Measurements from ENCODE around the gene KLB.
"Not testable (repeated sequence)": the region's sequence is repeated elsewhere in the genome, so short reads cannot be mapped to it uniquely, and the experiment has no call there.

Gene KLB

GRCh38 chr4:39442998-39443397 is 36.3 kb downstream of the KLB start:
- DNase-seq, result no peak
- TF ChIP-seq GATA1 (IDR thresholded peaks at IDR 0.05; ENCODE audit: low read depth, low read length) (no peak), POLR2A (IDR thresholded peaks at IDR 0.05; ENCODE audit: low read length) (no peak)

DNA sequence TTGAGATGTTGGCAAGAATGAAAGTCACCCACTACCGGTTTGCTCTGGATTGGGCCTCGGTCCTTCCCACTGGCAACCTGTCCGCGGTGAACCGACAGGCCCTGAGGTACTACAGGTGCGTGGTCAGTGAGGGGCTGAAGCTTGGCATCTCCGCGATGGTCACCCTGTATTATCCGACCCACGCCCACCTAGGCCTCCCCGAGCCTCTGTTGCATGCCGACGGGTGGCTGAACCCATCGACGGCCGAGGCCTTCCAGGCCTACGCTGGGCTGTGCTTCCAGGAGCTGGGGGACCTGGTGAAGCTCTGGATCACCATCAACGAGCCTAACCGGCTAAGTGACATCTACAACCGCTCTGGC is 39.7 kb downstream of the KLB start:
- DNase-seq, result no peak
- no peak for TF ChIP-seq POLR2A (IDR thresholded peaks at IDR 0.05; ENCODE audit: low read length)
- TF ChIP-seq GATA1 (IDR thresholded peaks at IDR 0.05; ENCODE audit: low read depth, low read length), result no peak

DNA sequence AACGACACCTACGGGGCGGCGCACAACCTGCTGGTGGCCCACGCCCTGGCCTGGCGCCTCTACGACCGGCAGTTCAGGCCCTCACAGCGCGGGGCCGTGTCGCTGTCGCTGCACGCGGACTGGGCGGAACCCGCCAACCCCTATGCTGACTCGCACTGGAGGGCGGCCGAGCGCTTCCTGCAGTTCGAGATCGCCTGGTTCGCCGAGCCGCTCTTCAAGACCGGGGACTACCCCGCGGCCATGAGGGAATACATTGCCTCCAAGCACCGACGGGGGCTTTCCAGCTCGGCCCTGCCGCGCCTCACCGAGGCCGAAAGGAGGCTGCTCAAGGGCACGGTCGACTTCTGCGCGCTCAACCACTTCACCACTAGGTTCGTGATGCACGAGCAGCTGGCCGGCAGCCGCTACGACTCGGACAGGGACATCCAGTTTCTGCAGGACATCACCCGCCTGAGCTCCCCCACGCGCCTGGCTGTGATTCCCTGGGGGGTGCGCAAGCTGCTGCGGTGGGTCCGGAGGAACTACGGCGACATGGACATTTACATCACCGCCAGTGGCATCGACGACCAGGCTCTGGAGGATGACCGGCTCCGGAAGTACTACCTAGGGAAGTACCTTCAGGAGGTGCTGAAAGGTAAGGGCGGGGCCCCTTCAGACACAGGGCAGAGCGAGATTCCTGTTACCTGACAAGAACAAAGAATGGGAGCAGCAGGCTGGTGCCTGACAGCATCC is 40.3 kb downstream of the KLB start:
- peak; percentile 59 to 66 for DNase-seq
- peak; percentile 12 for TF ChIP-seq POLR2A (IDR thresholded peaks at IDR 0.05; ENCODE audit: low read length)
- no peak for TF ChIP-seq GATA1 (IDR thresholded peaks at IDR 0.05; ENCODE audit: low read depth, low read length)

DNA sequence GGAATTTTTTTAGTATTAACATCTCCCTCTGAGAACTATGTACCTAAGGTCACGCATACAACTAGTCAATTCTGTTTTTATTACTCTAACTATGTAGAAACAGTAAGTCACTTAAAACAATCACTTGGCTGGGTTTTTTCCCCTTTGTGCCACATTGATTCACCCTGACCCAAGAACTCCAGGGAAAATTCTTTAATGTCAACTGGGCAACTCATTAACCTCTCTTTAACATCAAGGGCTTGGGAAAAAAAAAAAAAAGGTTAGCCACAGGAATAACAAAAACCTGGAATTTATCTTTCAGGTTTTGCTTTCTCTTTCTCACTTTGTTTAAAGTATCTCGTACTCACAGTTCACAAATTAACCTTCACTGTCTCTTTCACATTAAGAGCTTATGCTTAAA is 43.9 kb downstream of the KLB start:
- TF ChIP-seq GATA1 (IDR thresholded peaks at IDR 0.05; ENCODE audit: low read depth, low read length) (no peak), POLR2A (IDR thresholded peaks at IDR 0.05; ENCODE audit: low read length) (no peak)
- DNase-seq, result no peak

DNA sequence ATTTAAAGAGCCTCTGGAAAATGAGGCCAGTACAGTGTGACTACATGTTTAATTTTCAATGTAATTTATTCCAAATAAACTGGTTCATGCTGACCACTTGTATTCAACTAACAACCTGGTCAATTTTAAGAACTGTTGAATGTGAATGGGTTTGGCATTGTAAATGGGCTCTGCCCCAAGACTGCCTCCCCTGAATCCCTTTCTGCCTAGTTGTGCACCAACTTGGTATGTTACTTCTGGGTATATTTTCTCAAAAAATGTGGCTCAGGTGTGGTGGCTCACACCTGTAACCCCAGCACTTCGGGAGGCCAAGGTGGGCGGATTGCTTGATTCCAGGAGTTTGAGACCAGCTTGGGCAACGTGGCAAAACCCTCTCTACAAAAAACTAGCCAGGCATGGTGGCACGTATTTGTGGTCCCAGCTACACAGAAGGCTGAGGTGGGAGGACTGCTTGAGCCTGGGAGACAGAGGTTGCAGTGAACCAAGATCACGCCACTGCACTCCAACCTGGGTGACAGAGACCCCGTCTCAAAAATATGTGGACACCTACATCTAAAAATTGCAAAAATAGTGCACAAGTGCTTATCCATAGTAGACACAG is 44.8 kb downstream of the KLB start:
- no peak for TF ChIP-seq POLR2A (IDR thresholded peaks at IDR 0.05; ENCODE audit: low read length)
- TF ChIP-seq GATA1 (IDR thresholded peaks at IDR 0.05; ENCODE audit: low read depth, low read length), result no peak
- DNase-seq, result no peak

GRCh38 chr4:39452153-39452859 is 45.6 kb downstream of the KLB start:
- no peak for TF ChIP-seq GATA1 (IDR thresholded peaks at IDR 0.05; ENCODE audit: low read depth, low read length)
- no peak for TF ChIP-seq POLR2A (IDR thresholded peaks at IDR 0.05; ENCODE audit: low read length)
- DNase-seq, result no peak

DNA sequence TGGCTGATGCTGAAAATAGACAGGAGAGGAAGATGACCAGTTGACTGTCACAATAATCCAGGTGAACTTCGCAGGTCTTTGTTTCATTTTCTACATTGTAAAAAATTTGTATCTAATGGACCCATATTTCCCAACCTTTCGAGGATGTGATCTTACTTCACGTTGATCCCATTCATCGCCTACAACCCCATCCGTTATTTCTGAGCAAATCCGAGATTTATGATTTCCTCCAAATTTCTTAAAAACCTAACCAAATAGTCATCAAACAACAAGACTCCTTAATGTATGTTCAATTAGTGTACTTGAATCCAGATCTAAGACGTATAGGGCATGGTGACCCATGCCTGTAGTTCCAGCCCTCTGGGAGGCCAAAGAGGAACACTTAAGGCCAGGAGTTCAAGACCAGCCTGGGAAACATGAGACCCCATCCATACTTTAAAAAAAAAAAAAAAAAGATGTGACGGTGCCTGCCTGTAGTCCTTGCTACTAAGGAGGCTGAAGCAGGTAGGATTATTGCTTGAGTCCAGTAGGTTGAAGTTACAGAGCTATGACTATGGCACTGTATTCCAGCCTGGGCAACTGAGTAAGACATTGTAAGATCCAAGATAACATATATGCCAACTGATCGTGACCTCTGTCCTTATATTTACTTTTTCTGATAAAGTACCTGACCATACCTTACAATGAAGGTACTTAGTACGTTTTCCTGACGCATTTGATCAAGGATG is 46.3 kb downstream of the KLB start:
- TF ChIP-seq POLR2A (IDR thresholded peaks at IDR 0.05; ENCODE audit: low read length) (peak; percentile 24), GATA1 (IDR thresholded peaks at IDR 0.05; ENCODE audit: low read depth, low read length) (no peak)
- DNase-seq, result no peak

GRCh38 chr4:39453738-39454137 is 47.0 kb downstream of the KLB start:
- TF ChIP-seq GATA1 (IDR thresholded peaks at IDR 0.05; ENCODE audit: low read depth, low read length) (no peak), POLR2A (IDR thresholded peaks at IDR 0.05; ENCODE audit: low read length) (no peak)

GRCh38 chr4:39455486-39455885 is 48.8 kb downstream of the KLB start:
- TF ChIP-seq GATA1 (IDR thresholded peaks at IDR 0.05; ENCODE audit: low read depth, low read length) (no peak), POLR2A (IDR thresholded peaks at IDR 0.05; ENCODE audit: low read length) (no peak)
- DNase-seq, result no peak

More at GRCh38 chr4:39453738-39454137, 47.0 kb downstream of the KLB start:
- no peak for DNase-seq

DNA sequence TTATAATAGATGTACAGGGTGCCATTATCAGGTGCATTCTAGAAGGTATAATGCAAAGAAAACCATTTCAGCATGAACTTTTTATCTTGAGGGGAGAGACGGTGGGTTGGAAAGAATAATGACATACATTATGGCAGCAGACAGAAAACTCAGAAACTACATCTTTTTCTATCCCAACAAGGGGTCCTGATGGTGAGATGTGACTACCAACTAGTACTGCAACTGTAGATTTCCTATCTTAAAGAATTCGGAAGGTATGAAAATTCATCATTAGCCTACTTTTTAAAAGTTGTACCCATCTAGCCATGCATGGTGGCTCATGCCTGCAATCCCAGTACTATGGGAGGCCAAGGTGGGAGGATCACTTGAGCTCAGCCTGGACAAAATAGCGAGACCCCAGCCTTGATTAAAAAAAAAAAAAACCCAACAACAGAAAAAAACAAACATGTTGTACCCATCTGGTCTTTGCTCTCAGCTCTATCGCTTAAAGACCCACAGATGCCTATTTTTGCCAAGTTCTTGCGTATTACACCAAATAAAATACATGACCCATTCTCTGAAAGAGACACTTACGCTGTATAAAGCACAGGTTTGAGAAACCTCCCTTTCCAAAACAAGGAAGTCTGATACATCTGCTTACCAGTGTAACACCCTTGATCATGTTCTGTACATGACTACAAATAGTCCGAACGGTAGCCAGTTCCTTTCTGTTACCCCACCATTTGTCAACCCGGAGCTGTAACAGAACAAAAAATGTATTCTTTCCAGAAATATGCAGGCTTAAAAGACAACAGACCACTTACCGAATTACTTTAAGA is 50.4 kb downstream of the KLB start:
- no peak for TF ChIP-seq POLR2A (IDR thresholded peaks at IDR 0.05; ENCODE audit: low read length)
- no peak for TF ChIP-seq GATA1 (IDR thresholded peaks at IDR 0.05; ENCODE audit: low read depth, low read length)
- DNase-seq, result no peak

DNA sequence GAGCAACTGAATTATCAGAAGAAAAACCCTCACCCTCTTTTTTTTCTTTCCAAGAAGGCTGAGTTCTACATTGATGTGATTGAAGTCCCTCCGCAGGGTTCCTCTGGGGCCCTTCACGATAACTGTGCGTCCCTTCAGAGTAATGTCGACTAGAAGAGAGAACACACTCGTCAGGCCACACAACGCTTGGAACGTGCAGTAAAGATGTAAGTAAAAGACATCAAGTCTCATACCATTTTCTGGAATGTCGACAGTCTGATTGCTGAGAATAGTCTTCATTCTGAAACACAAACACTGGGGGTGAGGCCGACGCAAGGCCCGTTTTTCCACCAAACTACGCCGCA is 51.4 kb downstream of the KLB start:
- not testable (repeated sequence) for DNase-seq

- DNase-seq, result peak; percentile 99
- TF ChIP-seq POLR2A (IDR thresholded peaks at IDR 0.05; ENCODE audit: low read length), result peak; percentile 99
- TF ChIP-seq GATA1 (IDR thresholded peaks at IDR 0.05; ENCODE audit: low read depth, low read length), result no peak
Measured at GRCh38 chr4:39458505-39459300, 52.0 kb downstream of the KLB start, which contains the start of the genes LIAS and RPL9. Gene LIAS (plus strand): TSS chr4:39459056. CDS start chr4:39459118, 62 bp downstream. Gene RPL9 (minus strand): TSS chr4:39458922. CDS start chr4:39458439, 483 bp downstream.

Data from erythroblast (primary cell).